GM12864 (cell line): ENCODE measurements around the gene COL6A5.

Experiments used
- DNase-seq: peaks from one replicate; pipeline ENCODE4 v3.0.0-alpha.2; 2011; ENCODE audit warnings: low read depth
- H3K4me3 ChIP-seq: 2 replicates; pipeline ENCODE4 v1.5.1; 2011; ENCODE audit warnings: mild to moderate bottlenecking, low read depth, low read length, control low read depth
- CTCF ChIP-seq: IDR thresholded peaks from 2 replicates; pipeline ENCODE4 v1.5.1; 2011; ENCODE audit warnings: low read depth, mild to moderate bottlenecking, moderate library complexity, low read length, control low read depth, inconsistent platforms; ENCODE audit errors: missing control alignments

Gene COL6A5

GRCh38 chr3:130374908-130375307, 29.4 kb downstream of the COL6A5 start:
- no peak for DNase-seq
- no peak overlapping the region for H3K4me3 ChIP-seq
- TF ChIP-seq CTCF, result no peak

GRCh38 chr3:130377960-130378676, 32.6 kb downstream of the COL6A5 start:
- no peak for DNase-seq
- no peak for TF ChIP-seq CTCF
- no peak overlapping the region for H3K4me3 ChIP-seq

- no peak for TF ChIP-seq CTCF
- H3K4me3 ChIP-seq, result no peak overlapping the region
- no peak for DNase-seq
Observed at GRCh38 chr3:130378677-130379191, 33.3 kb downstream of the COL6A5 start.

GRCh38 chr3:130379274-130379673, 33.8 kb downstream of the COL6A5 start:
- no peak for DNase-seq
- no peak for TF ChIP-seq CTCF
- no peak overlapping the region for H3K4me3 ChIP-seq

- H3K4me3 ChIP-seq, result no peak overlapping the region
- TF ChIP-seq CTCF, result no peak
- DNase-seq, result no peak
Observed at GRCh38 chr3:130380398-130380797, 34.9 kb downstream of the COL6A5 start.

- DNase-seq, result no peak
- no peak overlapping the region for H3K4me3 ChIP-seq
- TF ChIP-seq CTCF, result no peak
Observed at GRCh38 chr3:130383424-130383823, 38.0 kb downstream of the COL6A5 start.

- no peak for TF ChIP-seq CTCF
- no peak overlapping the region for H3K4me3 ChIP-seq
- DNase-seq, result no peak
Observed at GRCh38 chr3:130384476-130385025, 39.1 kb downstream of the COL6A5 start.
